HUDEP-2 (cell line): ENCODE measurements around the gene NAV3.

ENCODE experiments used
- DNase-seq, 76 experiments: peaks; one replicate each; lab custom pipeline; 2025; ENCODE audit not compliant: unreplicated experiment in 76 of 76; lab: John Stamatoyannopoulos, UW

Gene NAV3

DNA sequence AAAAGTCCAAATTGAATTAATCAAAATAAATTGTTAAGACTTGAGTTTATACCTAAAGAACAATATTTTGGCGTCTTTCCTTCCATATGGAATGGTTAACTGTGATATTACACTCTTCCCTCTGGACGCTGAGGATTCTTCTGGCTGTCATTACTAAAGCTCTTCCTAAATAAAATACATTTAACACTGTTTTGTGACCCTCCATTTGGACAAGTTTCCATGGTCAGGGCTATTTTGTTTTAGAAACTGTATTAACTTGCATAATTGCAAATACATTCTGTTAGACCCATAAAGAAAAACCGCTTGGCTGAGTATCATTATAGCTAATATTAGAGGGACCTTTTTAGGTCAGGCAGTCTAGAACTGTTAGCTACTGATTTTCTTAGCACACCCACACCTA is 87.4 kb downstream of the NAV3 start:
- no peak for DNase-seq

GRCh38 chr12:77919450-77919849 is 88.8 kb downstream of the NAV3 start:
- DNase-seq = no peak

GRCh38 chr12:77923882-77924281 is 93.2 kb downstream of the NAV3 start:
- no peak for DNase-seq

GRCh38 chr12:77924703-77925102 is 94.0 kb downstream of the NAV3 start:
- DNase-seq = no peak

DNA sequence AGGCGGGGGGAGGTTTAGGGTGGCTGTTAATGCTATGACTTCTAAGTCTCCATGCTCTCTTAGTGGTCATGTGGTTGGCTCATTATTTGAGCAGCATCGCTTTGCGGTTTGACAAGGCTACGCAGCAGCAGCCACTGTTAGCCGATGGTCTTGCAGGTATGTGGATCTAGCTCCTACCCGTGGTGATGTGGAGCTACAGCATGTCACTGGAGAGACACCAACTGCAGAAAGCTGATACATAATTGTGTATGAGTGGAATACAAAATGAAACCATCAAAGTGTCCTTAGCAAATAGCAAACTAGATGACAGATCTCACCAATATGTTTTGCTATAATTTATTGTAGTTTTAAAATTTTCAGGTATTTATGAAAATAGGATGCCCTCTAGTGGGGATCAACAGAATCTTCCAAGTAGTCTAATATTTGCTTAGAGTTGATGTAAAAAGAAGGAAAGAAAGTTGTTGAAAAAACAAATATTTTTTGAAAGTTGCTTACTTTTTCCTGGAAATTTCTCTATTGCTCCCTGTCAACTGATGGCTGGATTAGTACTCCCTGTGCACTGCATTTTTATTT is 94.9 kb downstream of the NAV3 start:
- peak in 65 of 76 experiments; percentile 1 to 67 (median 36) for DNase-seq

- DNase-seq = no peak
Observed at GRCh38 chr12:77928078-77928477, 97.4 kb downstream of the NAV3 start.

DNA sequence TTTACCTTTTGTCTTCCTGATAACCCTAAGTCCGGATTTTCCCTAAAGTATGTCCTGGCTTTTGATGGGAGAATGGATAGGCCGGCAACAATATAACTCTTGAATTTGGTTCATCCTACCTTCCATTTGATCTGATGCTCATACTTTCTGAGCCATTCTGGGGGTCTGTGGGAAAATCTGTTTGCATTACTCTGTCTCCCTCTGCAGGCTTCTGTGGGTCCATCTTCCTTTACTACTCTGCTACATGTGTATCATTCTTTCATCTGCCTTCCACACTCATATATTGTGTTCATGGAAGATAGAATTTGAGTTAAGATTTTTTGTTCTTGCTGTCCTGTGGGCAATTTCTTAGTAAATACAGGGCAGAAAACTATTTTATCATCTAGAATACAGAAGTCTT is 101.5 kb downstream of the NAV3 start:
- DNase-seq = no peak

- no peak for DNase-seq
Observed at GRCh38 chr12:77938301-77938700, 107.6 kb downstream of the NAV3 start.

DNA sequence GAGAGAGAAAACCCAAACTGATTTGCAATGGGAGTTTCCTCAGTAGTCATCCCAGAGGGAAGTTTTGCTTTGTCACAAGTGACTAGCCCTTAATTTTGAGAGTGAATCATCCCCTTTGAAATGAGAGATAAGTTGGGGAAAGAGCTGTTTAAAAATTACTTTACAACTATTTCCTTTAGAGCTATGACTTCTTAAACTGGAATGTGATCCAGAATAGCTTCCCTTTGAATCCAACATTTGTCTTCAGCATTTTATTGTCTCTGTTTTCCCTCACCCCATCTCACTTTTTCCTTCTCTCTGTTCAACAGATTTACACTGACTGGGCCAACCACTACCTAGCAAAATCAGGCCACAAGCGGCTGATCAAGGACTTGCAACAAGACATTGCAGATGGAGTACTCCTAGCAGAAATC is 109.3 kb downstream of the NAV3 start:
- no peak for DNase-seq

DNA sequence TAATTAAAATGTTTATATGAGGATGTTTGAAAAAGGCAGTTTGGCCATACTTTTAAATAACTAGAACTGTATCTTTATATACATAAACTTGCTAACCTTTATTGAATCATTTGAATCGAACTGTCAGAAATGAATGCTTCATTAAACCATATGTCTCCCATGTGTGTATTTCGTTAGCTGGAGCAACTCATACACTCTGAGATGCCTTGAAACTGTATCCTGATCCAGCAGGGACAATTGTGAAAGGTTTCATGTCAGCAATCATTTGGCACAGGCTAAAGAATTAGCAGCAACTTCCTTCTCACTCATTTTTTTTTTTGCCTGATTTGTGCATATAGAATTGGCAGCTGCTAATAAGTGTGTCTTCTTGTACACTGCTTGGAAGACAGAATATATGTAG is 109.9 kb downstream of the NAV3 start:
- no peak for DNase-seq

- no peak for DNase-seq
Observed at GRCh38 chr12:77941401-77941800, 110.7 kb downstream of the NAV3 start.

- DNase-seq = no peak
Observed at GRCh38 chr12:77943466-77943865, 112.8 kb downstream of the NAV3 start.

- no peak for DNase-seq
Observed at GRCh38 chr12:77946541-77947061, 115.9 kb downstream of the NAV3 start.

DNA sequence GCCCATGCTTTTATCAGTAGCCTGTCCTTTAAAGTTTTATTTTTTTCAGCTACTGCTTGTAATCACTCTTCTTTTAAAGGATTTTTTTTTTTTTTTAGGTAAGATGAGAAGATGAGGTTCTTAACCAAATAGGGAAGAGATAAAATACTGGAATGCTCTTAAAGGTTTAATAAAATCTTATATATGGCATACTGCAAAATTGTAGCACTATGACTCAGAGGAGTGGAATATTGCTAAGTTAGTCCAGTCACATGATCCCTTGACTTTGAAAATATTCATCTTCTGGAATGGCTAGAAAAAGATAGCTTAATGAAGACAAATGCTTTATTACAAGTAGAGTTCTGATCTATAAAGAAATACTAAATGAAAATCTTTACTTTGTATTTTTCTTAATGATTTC is 116.6 kb downstream of the NAV3 start:
- no peak for DNase-seq

- no peak for DNase-seq
Observed at GRCh38 chr12:77947746-77948145, 117.1 kb downstream of the NAV3 start.

- no peak for DNase-seq
Observed at GRCh38 chr12:77949943-77950342, 119.2 kb downstream of the NAV3 start.

DNA sequence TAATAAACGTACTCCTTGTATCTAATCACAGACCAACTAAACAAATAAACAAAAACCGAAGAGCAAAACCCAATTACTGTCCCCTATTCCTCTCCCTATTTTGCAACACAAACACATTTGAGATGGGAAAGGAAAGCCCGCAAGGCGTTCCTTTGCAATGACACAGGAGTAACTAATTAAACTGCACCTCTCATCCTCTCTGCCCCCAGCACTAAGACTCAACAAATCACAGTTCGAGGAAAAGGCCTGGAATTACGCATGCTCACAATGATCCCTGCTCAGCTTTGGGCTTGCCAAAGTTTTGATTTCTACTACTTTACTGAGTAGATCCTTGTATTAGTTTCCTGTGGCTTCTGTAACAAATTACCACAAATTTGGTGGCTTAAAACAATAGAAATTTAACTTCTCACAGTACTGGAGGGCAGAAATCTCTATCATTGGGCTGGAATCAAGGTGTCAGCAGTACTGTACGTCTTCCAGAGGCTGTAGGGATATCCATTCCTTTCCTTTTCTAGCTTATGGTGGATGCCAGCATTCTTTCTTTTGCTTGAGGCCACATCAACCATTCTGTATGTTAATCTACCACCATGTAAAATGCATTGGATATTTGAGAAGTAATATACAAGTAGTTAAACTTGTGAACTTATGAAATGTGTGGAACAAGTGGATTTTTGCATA is 123.0 kb downstream of the NAV3 start:
- no peak for DNase-seq

GRCh38 chr12:77954206-77954555 is 123.5 kb downstream of the NAV3 start:
- DNase-seq = no peak

DNA sequence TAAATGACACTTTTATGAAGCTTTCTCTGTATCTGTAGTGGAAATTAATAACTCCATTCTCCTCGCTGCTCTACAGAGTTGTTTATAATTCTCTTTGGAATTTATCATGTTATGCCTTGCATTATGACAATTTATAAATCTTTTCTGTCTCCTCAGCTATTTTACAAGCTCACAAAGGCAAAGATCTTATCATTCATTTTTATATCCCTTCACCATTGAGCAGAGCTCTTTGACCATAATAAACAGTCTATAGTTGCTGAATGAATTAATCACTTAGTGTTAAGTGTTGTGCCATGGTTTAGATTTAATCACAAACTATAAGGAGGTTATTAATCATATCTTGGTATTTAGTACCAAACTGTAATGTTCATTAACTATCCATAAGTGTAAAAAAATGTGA is 126.4 kb downstream of the NAV3 start:
- DNase-seq = no peak

DNA sequence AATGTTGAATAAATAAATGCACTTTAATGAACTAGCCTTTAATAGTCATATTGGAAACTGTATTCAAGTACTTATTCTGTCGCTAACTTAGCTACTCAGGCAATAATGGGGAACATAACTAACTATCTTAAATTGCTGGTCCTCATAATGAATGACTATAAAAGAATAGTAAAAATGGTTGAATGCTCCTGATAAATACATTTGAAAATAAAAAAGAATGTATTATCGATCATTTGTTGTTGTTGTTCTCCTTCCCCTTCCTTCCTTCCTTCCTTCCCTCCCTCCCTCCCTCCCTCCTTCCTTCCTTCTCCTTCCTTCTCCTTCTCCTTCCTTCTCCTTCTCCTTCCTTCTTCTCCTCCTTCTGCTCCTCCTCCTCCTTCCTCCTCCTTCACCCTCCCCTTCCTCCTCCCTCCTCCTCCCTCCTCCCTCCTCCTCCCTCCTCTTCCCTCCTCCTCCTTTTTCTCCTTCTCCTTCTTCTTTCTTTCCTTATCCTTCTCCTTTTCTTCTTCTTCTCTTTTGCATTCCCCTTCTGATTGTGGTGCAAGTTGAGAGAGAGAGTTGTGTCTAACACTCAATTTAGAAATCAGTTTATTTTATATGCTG is 133.0 kb downstream of the NAV3 start:
- DNase-seq = no peak

GRCh38 chr12:77965790-77966189 is 135.1 kb downstream of the NAV3 start:
- no peak for DNase-seq

- no peak for DNase-seq
Observed at GRCh38 chr12:77968021-77968420, 137.3 kb downstream of the NAV3 start.
